GM12891 (cell line): ENCODE results near the gene EGFL7.

Experiments used
- POLR2A ChIP-seq: IDR thresholded peaks from 2 replicates; pipeline ENCODE4 v1.6.1; 2011; ENCODE audit warnings: low read depth, low read length, control low read depth
- POLR2AphosphoS5 ChIP-seq: IDR thresholded peaks from 2 replicates; pipeline ENCODE4 v1.6.1; 2011; ENCODE audit warnings: low read depth, low read length, control low read depth
- SPI1 ChIP-seq: IDR thresholded peaks from 2 replicates; pipeline ENCODE4 v1.6.1; 2011; ENCODE audit warnings: low read depth, low read length, control low read depth

- no peak for TF ChIP-seq POLR2A
- TF ChIP-seq POLR2AphosphoS5: no peak
- TF ChIP-seq SPI1: no peak
Measured at GRCh38 chr9:136659861-136660784, 2.6 kb upstream of the EGFL7 start.
